Activated CD4-positive, alpha-beta T cell treated with anti-CD3 and anti-CD28 coated beads for 1 hour (primary cell): ENCODE results near the gene STUM.
A peak's percentile ranks its signal among the peaks of the same experiment; 100 is the strongest.

Source experiments
- DNase-seq: peaks from one replicate; pipeline ENCODE4 v3.0.0-alpha.2; 2020

Gene STUM

GRCh38 chr1:226643177-226643576 is 94.6 kb downstream of the STUM start:
- peak; percentile 46 for DNase-seq

- DNase-seq: no peak
Measured at GRCh38 chr1:226643611-226644540, 95.3 kb downstream of the STUM start.

- no peak for DNase-seq
Measured at GRCh38 chr1:226644541-226645176, 96.1 kb downstream of the STUM start.

- no peak for DNase-seq
Measured at GRCh38 chr1:226645279-226645976, 96.9 kb downstream of the STUM start.

DNA sequence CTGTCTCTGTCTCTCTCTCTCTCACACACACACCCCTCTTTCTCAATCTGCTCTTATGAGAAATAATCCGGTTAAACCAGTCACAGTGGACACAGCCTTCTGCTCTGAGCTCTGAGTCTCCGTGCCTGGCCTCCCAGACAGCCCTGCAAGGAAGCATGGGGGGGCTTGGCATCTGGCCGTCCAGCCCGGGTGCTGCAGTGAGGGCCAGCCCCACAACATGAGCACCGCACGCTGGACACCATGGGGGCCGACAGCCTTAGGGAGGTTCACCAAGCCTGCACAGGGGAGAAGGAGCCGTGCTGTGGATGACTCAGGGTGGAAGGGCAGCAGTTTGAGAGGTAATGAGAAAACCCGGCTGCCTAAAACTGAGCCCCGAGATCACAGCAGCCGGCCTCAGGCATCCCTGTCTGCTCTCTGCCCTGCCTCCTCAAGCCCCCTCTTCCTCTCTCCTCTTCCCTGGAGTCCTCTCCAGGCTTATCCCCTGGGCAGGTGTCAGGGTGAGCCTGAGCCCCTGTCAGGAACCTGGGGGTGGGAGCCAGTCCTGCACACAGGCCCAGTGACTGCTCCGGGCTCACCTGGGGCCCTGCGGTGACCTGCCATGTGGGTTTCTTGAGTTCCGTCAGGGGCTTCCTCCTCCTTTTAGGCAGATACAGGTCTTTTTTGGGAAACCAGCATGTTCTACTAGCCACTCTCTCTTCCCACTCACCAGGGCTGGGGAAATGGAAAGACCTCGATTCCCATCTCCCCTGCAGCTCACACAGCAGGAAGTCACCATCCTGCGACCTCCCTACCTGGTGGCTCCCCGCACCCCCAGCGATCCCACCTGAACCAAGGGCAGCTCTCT is 97.7 kb downstream of the STUM start:
- no peak for DNase-seq

DNA sequence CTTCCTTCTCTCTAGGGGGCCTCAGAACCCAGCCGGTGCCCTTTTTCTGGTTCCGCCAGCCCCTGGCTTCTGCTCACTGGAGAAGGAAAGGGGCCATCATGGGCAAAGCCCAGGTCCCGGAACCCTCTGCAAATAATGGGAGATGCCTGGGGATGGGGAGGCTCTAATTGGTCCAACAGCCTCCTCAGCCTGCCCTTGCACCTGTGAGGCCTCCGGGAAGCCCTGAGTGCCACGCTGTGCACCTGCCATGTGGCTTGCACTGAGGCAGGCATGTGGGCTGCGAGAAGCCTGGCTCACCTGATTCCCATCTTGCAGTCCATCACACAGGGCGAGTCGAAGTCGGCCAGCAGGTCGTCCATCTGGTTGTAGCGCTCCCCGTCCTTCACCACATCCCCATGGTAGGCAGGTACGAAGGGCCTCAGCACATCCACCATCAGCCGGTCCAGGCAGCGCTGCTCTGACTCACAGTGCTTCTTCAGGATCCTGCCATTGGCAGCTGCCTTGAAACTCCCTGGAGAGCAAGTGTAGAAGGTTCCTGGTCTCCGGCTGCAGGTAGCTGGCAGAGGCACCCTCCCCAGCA is 98.4 kb downstream of the STUM start:
- no peak for DNase-seq

DNA sequence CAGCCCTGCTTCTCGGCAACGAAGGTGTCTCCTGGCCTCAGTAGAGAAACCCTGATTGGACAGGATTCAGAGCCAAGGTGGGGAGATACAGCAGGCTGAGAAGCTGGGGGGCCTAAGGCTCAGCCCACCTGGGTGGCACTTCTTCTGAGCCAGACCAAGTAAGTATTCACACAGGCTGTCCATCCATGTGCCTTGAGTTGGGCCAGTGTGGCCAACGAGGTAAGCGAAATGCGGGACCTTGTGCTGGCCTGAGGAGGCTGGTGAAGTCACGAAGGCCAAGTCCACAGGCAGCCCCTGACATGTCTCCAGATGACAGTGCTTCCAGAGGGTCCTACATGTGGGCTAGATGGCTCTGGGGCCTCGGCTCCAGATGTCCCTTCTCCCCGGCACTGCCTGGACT is 99.2 kb downstream of the STUM start:
- DNase-seq: no peak

- no peak for DNase-seq
Measured at GRCh38 chr1:226648421-226648820, 99.9 kb downstream of the STUM start.

DNA sequence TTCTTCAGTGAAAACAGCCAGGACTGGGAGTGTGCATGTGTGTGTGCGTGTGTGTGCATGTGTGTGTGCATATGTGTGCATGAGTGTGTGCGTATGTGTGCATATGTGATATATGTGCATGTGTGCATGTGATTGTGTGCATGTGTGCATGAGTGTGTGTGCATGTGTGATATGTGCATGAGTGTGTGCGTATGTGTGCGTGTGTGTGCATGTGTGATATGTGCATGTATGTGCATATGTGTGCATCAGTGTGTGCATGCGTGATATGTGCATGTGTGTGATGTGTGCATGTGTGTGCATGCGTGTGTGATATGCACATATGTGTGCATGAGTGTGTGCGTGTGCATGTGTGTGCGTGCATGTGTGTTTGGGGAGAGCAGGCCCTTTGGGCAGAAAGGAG is 100.7 kb downstream of the STUM start:
- no peak for DNase-seq

DNA sequence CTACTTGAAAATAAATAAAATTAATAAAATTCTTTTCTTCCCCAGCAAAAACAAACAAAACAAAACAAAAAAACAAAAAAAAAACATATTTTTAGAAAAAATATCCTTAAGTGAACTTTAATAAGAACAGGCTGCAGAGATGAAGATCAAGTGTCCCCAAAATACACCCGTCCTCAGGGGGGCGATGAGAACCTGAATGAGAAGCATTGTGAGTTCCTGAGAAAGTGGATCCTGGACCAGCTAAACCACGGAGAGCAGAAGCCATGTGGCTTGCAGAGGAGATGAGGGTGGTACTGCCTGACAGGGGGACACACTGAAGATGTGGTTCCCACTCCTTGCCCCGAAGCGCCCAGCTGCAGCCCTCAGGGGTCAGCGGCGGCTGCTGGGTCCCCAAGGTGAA is 101.2 kb downstream of the STUM start:
- DNase-seq: no peak

GRCh38 chr1:226650236-226650841 is 101.8 kb downstream of the STUM start:
- no peak for DNase-seq

- DNase-seq: no peak
Measured at GRCh38 chr1:226651041-226651731, 102.6 kb downstream of the STUM start.

DNA sequence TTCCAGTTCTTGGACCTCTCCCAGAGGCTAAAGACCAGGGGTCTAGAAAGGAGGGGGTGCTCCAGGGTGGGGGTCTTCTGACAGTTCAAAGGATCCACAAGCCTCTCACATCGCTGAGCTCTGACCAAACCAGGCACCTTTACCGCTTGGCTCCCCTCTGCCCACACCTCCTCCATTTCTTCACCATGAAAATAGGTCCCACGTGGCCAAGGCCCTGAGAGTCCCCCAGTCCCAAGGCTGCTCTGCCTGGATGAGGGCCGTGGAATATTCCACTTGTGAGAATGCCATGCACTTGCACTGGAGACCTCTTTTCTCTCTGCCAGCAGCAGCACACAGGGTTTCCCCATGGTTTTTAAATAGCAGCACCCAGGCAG is 103.2 kb downstream of the STUM start:
- no peak for DNase-seq

DNA sequence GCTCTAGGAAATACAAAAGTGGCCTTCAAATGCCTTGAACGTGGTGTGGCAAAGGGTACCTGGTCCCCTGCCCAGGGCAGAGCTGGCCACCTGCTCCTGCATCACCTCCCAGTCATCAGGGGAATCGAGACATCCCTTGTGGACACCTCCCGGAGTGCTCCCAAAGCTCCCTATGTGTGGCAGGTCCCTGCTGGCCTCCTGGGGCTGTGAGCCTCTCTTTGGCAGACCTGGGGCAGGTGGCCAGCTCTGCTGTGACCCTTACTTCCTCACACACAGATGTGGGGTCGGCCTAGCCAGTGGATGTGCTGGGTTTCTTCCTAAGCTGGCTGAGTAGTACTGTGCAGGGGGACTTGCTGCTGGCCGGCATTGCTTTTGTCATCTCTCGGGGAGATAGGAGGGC is 104.0 kb downstream of the STUM start:
- no peak for DNase-seq

DNA sequence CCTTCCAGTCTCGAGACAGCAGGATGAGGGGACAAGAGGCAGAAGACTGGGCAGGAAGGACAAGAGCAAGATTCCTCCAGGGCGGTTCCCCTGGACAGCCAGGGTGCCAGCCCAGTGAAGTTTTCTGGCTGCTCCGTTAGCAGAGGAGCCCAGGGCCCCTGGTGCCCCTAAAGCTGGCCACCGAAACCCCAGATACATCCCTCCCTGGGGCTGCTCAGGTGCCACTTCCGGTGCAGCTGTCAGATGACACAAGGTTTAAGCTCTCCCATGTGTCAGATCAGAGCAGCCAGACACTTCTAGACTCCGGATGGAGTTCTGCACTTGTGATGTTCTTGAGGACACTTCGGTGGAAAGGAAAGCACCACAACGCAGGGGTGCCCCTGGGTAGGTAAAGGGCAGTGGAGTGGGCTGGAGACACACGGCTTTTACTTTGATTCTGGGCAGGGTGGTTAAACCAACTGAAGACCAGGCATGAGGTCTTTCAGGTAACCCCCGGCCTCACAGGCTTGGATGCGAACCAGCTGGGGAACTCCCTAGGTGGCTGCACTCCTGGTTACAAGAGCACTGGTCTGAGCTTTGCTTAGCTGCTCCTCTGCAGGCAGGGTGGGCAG is 104.9 kb downstream of the STUM start:
- no peak for DNase-seq

GRCh38 chr1:226654046-226654667 is 105.6 kb downstream of the STUM start:
- no peak for DNase-seq

- no peak for DNase-seq
Measured at GRCh38 chr1:226654668-226655055, 106.1 kb downstream of the STUM start.

- DNase-seq: no peak
Measured at GRCh38 chr1:226655251-226656163, 106.9 kb downstream of the STUM start.

- no peak for DNase-seq
Measured at GRCh38 chr1:226656201-226656600, 107.6 kb downstream of the STUM start.
